ENCODE results near the gene AP2A2.

DNA sequence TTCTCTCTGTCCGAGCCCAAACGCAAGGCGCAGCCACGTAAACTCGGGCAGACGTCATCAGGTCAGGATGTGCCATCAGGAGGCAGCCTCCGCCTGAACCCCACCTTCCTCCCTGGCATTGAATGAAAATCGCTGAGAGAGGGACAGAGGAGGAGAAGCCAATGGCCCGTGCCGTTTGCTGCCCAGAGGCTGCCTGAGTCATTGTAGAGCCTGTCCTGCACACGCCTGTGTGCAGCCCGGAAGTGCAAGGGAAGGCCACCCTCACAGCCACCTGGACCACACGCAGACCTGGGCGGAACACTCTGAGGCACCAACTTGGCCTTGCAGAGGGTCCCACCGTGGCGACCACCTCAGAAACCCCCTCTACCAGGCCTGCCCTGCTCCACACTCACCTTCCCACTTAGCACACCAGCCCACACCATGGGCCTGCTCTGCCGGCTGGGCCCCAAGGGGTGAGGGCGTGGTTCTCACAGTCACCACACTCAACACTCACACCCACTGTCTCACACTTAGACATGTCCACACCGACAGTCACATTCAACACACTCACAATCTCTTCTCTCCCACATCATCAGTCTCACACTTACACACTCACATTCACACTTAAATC, 24.1 kb upstream of the AP2A2 start:
- TF ChIP-seq, protein P1, sequence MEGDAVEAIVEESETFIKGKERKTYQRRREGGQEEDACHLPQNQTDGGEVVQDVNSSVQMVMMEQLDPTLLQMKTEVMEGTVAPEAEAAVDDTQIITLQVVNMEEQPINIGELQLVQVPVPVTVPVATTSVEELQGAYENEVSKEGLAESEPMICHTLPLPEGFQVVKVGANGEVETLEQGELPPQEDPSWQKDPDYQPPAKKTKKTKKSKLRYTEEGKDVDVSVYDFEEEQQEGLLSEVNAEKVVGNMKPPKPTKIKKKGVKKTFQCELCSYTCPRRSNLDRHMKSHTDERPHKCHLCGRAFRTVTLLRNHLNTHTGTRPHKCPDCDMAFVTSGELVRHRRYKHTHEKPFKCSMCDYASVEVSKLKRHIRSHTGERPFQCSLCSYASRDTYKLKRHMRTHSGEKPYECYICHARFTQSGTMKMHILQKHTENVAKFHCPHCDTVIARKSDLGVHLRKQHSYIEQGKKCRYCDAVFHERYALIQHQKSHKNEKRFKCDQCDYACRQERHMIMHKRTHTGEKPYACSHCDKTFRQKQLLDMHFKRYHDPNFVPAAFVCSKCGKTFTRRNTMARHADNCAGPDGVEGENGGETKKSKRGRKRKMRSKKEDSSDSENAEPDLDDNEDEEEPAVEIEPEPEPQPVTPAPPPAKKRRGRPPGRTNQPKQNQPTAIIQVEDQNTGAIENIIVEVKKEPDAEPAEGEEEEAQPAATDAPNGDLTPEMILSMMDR (IDR thresholded peaks at IDR 0.05 in 4 of 5, conservative IDR thresholded peaks at IDR 0.05 in 1 of 5), result no peak
- no peak for TF ChIP-seq POLR2A (IDR thresholded peaks at IDR 0.05)
